Dendritic cell treated with granulocyte-macrophage colony-stimulating factor and Interleukin-4, amounts not matched to agents 40 ng/mL and 50 ng/mL, for 4 days (primary cell): ENCODE data around the gene CRHR1.

Experiments
- H3K27ac Mint-ChIP-seq: one replicate; pipeline ENCODE4 v1.8.0; 2022; ENCODE audit warnings: mild to moderate bottlenecking, mixed read lengths
- H3K27me3 Mint-ChIP-seq: one replicate; pipeline ENCODE4 v1.8.0; 2022; ENCODE audit warnings: mild to moderate bottlenecking, mixed read lengths
- H3K36me3 Mint-ChIP-seq: one replicate; pipeline ENCODE4 v1.8.0; 2022; ENCODE audit warnings: low read depth, mixed read lengths
- H3K4me1 Mint-ChIP-seq: one replicate; pipeline ENCODE4 v1.8.0; 2022; ENCODE audit warnings: low read depth, mixed read lengths
- H3K4me3 Mint-ChIP-seq: one replicate; pipeline ENCODE4 v1.8.0; 2022; ENCODE audit warnings: mild to moderate bottlenecking, moderate library complexity, mixed read lengths
- H3K9me3 Mint-ChIP-seq: one replicate; pipeline ENCODE4 v1.8.0; 2022; ENCODE audit warnings: mixed read lengths
- intact Hi-C: fragments of 100-400 bp; cut with micrococcal nuclease; formaldehyde crosslinking; loops from one replicate; pipeline ENCODE4 v1.15.0; 2022

The CRHR1 gene

GRCh38 chr17:45873728-45874127, 89.6 kb downstream of the CRHR1 start:
- H3K9me3 Mint-ChIP-seq: peaks cover 8% of the 10 kb centered on the region
- H3K27ac Mint-ChIP-seq: no peak overlapping the region
- intact Hi-C loops: no loop called here
- H3K4me1 Mint-ChIP-seq: no peaks in the 10 kb centered on the region
- H3K4me3 Mint-ChIP-seq: no peak overlapping the region
- peaks cover 18% of the 10 kb centered on the region for H3K27me3 Mint-ChIP-seq
- no peaks in the 10 kb centered on the region for H3K36me3 Mint-ChIP-seq

- H3K9me3 Mint-ChIP-seq: peaks cover 8% of the 10 kb centered on the region
- H3K27me3 Mint-ChIP-seq: peaks cover 18% of the 10 kb centered on the region
- no peaks in the 10 kb centered on the region for H3K36me3 Mint-ChIP-seq
- H3K4me1 Mint-ChIP-seq: no peaks in the 10 kb centered on the region
- intact Hi-C loops: no loop called here
- no peak overlapping the region for H3K4me3 Mint-ChIP-seq
- H3K27ac Mint-ChIP-seq: no peak overlapping the region
Measured at GRCh38 chr17:45874151-45874550, 90.0 kb downstream of the CRHR1 start.

GRCh38 chr17:45876539-45876938, 92.4 kb downstream of the CRHR1 start:
- Mint-ChIP-seq H3K27ac (no peak overlapping the region), H3K4me1 (no peaks in the 10 kb centered on the region), H3K36me3 (no peaks in the 10 kb centered on the region), H3K4me3 (no peak overlapping the region), H3K9me3 (peaks cover 8% of the 10 kb centered on the region), H3K27me3 (peaks cover 16% of the 10 kb centered on the region)
- intact Hi-C loops: no loop called here

- intact Hi-C loops: no loop called here
- Mint-ChIP-seq H3K36me3 (no peaks in the 10 kb centered on the region), H3K9me3 (peaks cover 8% of the 10 kb centered on the region), H3K27ac (no peak overlapping the region), H3K27me3 (peaks cover 17% of the 10 kb centered on the region), H3K4me1 (no peaks in the 10 kb centered on the region), H3K4me3 (no peak overlapping the region)
Measured at GRCh38 chr17:45877467-45877866, 93.3 kb downstream of the CRHR1 start.

- peaks cover 8% of the 10 kb centered on the region for H3K9me3 Mint-ChIP-seq
- intact Hi-C loops: no loop called here
- no peaks in the 10 kb centered on the region for H3K36me3 Mint-ChIP-seq
- H3K27ac Mint-ChIP-seq: no peak overlapping the region
- no peaks in the 10 kb centered on the region for H3K4me1 Mint-ChIP-seq
- H3K27me3 Mint-ChIP-seq: peaks cover 24% of the 10 kb centered on the region
- H3K4me3 Mint-ChIP-seq: no peak overlapping the region
Measured at GRCh38 chr17:45883063-45883462, 98.9 kb downstream of the CRHR1 start.
